ENCODE data around the gene DEPP1. TPM values are rescaled to one million over a fixed set of nuclear protein-coding genes. Genes with fewer than 3 reads are reported as not detected.

DEPP1 gene
- total and polyA plus RNA-seq, 2 of the 13 experiments (the other 11 are each of a cell fraction or from before 2014, with no cell fraction given): 14.8 to 270 TPM

DNA sequence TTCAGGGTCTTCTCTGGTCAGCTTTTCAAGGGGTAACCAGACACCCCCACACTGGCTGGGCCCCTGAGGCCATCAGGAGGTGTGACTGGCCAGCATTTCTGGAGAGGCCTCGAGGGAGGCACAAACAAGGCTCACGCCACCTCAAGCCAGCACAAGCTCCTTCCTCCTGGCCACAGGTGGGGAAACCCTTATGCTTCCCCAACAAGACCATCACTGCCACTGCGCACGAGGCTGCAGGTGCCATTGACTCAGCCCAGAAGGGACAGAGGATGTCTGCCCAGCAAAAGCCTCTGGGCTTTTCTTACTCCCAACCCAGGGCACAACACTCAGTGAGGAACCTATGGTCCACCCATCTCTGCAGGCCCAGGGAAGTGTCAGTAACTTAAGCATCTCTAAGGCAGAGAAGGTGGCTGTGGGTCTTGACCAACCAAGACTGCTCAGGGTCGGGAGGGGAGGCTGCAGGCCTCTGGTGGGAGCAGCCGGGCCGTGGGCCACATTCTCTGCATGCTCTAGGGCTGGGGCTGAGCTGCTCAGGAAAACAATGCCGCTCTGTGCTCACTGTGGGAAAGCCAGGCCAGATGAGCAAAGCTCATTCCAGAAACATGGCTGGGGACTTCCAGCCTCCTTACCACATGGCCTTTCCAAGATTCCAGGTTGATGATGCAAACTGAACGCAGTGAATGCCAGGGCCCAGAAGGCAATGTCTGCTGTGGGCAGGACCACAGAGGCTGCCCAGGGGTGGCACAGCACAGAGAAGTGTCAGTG is 43.2 kb downstream of the DEPP1 start (continued):
- TF ChIP-seq, protein P1, sequence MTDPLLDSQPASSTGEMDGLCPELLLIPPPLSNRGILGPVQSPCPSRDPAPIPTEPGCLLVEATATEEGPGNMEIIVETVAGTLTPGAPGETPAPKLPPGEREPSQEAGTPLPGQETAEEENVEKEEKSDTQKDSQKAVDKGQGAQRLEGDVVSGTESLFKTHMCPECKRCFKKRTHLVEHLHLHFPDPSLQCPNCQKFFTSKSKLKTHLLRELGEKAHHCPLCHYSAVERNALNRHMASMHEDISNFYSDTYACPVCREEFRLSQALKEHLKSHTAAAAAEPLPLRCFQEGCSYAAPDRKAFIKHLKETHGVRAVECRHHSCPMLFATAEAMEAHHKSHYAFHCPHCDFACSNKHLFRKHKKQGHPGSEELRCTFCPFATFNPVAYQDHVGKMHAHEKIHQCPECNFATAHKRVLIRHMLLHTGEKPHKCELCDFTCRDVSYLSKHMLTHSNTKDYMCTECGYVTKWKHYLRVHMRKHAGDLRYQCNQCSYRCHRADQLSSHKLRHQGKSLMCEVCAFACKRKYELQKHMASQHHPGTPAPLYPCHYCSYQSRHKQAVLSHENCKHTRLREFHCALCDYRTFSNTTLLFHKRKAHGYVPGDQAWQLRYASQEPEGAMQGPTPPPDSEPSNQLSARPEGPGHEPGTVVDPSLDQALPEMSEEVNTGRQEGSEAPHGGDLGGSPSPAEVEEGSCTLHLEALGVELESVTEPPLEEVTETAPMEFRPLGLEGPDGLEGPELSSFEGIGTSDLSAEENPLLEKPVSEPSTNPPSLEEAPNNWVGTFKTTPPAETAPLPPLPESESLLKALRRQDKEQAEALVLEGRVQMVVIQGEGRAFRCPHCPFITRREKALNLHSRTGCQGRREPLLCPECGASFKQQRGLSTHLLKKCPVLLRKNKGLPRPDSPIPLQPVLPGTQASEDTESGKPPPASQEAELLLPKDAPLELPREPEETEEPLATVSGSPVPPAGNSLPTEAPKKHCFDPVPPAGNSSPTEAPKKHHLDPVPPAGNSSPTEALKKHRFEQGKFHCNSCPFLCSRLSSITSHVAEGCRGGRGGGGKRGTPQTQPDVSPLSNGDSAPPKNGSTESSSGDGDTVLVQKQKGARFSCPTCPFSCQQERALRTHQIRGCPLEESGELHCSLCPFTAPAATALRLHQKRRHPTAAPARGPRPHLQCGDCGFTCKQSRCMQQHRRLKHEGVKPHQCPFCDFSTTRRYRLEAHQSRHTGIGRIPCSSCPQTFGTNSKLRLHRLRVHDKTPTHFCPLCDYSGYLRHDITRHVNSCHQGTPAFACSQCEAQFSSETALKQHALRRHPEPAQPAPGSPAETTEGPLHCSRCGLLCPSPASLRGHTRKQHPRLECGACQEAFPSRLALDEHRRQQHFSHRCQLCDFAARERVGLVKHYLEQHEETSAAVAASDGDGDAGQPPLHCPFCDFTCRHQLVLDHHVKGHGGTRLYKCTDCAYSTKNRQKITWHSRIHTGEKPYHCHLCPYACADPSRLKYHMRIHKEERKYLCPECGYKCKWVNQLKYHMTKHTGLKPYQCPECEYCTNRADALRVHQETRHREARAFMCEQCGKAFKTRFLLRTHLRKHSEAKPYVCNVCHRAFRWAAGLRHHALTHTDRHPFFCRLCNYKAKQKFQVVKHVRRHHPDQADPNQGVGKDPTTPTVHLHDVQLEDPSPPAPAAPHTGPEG (CRISPR knock-in tag; IDR thresholded peaks at IDR 0.05): peak; percentile 90
- TF ChIP-seq ZNF263 (CRISPR knock-in tag; IDR thresholded peaks at IDR 0.05) (peak; percentile 69; the same call in 1 of the 2 replicates), SOX5 (CRISPR knock-in tag; IDR thresholded peaks at IDR 0.05; ENCODE audit: borderline replicate concordance) (peak; percentile 84), MED8 (CRISPR knock-in tag; IDR thresholded peaks at IDR 0.05; ENCODE audit: insufficient replicate concordance) (no peak), HNF4G (IDR thresholded peaks at IDR 0.05; ENCODE audit: borderline replicate concordance, low read depth, low read length) (no peak; the same call in 1 of the 2 replicates), HNF4G (CRISPR knock-in tag; IDR thresholded peaks at IDR 0.05; ENCODE audit: borderline replicate concordance, low read depth) (peak; percentile 53; the same call in 1 of the 2 replicates), CREB1 (IDR thresholded peaks at IDR 0.05) (no peak), CREB1 (CRISPR knock-in tag; IDR thresholded peaks at IDR 0.05) (no peak)
- TF ChIP-seq, protein P2, sequence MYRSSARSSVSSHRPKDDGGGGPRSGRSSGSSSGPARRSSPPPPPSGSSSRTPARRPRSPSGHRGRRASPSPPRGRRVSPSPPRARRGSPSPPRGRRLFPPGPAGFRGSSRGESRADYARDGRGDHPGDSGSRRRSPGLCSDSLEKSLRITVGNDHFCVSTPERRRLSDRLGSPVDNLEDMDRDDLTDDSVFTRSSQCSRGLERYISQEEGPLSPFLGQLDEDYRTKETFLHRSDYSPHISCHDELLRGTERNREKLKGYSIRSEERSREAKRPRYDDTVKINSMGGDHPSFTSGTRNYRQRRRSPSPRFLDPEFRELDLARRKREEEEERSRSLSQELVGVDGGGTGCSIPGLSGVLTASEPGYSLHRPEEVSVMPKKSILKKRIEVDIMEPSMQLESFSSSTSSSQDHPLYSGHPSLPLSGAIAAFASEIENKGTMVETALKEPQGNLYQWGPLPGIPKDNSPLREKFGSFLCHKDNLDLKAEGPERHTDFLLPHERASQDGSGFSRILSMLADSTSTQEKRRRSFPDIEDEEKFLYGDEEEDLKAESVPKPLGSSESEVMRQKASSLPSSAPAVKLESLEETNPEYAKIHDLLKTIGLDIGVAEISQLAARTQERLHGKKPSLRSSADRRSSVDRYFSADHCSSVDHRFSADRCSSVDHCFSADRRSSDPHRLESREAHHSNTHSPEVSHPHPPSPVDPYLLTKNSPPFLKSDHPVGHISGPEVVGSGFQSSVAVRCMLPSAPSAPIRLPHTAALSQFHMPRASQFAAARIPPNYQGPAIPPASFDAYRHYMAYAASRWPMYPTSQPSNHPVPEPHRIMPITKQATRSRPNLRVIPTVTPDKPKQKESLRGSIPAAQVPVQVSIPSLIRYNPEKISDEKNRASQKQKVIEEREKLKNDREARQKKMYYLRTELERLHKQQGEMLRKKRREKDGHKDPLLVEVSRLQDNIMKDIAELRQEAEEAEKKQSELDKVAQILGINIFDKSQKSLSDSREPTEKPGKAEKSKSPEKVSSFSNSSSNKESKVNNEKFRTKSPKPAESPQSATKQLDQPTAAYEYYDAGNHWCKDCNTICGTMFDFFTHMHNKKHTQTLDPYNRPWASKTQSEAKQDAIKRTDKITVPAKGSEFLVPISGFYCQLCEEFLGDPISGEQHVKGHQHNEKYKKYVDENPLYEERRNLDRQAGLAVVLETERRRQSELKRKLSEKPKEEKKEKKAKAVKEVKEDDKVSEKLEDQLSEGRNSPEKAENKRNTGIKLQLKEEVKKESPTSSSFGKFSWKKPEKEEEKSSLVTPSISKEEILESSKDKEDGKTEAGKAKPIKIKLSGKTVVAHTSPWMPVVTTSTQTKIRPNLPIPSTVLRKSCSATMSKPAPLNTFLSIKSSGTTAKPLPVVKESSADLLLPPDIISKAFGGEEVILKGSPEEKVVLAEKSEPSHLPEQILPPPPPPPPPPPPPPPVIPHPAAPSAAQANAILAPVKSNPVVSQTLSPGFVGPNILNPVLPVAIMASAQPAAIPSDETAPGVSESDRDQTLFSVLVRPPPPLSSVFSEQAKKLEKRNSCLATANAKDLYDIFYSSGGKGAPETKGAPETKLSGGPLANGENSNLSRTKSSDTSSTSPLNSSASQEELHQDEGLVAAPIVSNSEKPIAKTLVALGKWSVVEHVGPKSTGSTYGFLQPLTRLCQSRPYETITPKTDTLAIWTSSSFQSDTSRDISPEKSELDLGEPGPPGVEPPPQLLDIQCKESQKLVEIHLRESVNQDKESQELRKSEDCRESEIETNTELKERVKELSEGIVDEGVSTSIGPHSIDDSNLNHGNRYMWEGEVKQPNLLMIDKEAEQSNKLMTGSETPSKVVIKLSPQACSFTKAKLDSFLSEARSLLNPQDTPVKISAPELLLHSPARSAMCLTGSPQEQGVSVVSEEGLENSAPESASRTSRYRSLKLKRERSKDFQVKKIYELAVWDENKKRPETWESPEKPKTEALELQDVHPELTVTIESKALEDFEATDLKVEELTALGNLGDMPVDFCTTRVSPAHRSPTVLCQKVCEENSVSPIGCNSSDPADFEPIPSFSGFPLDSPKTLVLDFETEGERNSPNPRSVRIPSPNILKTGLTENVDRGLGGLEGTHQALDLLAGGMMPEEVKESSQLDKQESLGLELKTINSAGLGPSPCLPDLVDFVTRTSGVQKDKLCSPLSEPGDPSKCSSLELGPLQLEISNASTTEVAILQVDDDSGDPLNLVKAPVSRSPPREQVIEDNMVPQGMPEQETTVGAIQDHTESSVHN (CRISPR knock-in tag; IDR thresholded peaks at IDR 0.05): peak; percentile 80; the same call in 1 of the 2 replicates
- TF ChIP-seq, protein P3, sequence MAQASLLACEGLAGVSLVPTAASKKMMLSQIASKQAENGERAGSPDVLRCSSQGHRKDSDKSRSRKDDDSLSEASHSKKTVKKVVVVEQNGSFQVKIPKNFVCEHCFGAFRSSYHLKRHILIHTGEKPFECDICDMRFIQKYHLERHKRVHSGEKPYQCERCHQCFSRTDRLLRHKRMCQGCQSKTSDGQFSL (CRISPR knock-in tag; IDR thresholded peaks at IDR 0.05): no peak
